Measurements from ENCODE around the gene HBD.

GRCh38 chr11:5267033-5267563, 32.8 kb upstream of the HBD start:
- no peak for TF ChIP-seq CTCF (conservative IDR thresholded peaks at IDR 0.05)
- TF ChIP-seq EZH2 (IDR thresholded peaks at IDR 0.05; ENCODE audit: low read depth) = no peak

All from PC-9 (cell line).